ENCODE data around the gene ARHGEF17. TPM values are rescaled to one million over a fixed set of nuclear protein-coding genes. Genes with fewer than 3 reads are reported as not detected.

The ARHGEF17 gene
- total and polyA plus RNA-seq, 4 donors: 2.6 to 12.6 (median 5.7) TPM

DNA sequence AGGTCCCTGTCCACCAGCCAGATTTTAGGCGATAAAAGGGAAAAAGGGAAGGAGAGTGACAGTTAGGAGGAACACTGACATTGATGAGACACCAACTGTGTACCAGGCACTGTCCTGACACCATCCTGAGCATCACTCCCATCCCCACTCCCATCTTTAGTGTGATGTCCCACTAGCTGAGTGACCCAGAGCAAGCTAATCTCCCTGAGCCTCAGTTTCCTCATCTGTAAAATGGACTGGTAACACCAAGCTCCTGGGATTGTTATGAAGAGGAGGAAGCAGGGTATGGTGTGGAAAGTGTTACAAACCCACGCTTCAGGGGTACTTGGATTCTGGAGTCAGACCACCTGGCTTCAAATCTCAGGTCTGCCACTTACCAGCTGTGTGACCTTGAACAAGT is 44.4 kb upstream of the ARHGEF17 start:
- WGBS: 86% methylated on average over 2 of the region's 2 CpGs
- H3K4me1 ChIP-seq (ENCODE audit: control insufficient read depth in 4 of 4, insufficient read depth in 4 of 4, low read length in 3 of 4): peaks cover 0 to 3% (median 0%) of the 10 kb centered on the region in 4 donors
- no peaks in the 10 kb centered on the region for H3K36me3 ChIP-seq (ENCODE audit: control insufficient read depth in 4 of 4, insufficient read depth in 3 of 4, low read depth in 1 of 4, low read length in 3 of 4)
- no peaks in the 10 kb centered on the region for H3K9me3 ChIP-seq (ENCODE audit: control insufficient read depth in 4 of 4, low read length in 3 of 4)
- no peak for DNase-seq (ENCODE audit: low spot score)
- H3K27ac ChIP-seq (ENCODE audit: low read depth in 1 of 2, low read length in 2 of 2): no peak overlapping the region
- H3K4me3 ChIP-seq (ENCODE audit: low read depth in 1 of 3, low read length in 3 of 3): no peak overlapping the region
- peaks cover 0 to 8% (median 7%) of the 10 kb centered on the region in 4 donors for H3K27me3 ChIP-seq (ENCODE audit: control insufficient read depth in 4 of 4, insufficient read depth in 4 of 4, low read length in 3 of 4)
- TF ChIP-seq FOXA1 (IDR thresholded peaks at IDR 0.05) (no peak), HNF4A (conservative IDR thresholded peaks at IDR 0.05) (no peak), HNF4G (IDR thresholded peaks at IDR 0.05) (no peak), SP1 (IDR thresholded peaks at IDR 0.05) (no peak), EGR1 (IDR thresholded peaks at IDR 0.05; ENCODE audit: low read depth in 2 of 2) (no peak), FOXA2 (IDR thresholded peaks at IDR 0.05) (no peak), YY1 (IDR thresholded peaks at IDR 0.05) (no peak)
- TF ChIP-seq, protein P1, sequence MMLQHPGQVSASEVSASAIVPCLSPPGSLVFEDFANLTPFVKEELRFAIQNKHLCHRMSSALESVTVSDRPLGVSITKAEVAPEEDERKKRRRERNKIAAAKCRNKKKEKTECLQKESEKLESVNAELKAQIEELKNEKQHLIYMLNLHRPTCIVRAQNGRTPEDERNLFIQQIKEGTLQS (IDR thresholded peaks at IDR 0.05): no peak
- TF ChIP-seq, protein P2, sequence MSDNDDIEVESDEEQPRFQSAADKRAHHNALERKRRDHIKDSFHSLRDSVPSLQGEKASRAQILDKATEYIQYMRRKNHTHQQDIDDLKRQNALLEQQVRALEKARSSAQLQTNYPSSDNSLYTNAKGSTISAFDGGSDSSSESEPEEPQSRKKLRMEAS (IDR thresholded peaks at IDR 0.05): no peak
- TF ChIP-seq, protein P3, sequence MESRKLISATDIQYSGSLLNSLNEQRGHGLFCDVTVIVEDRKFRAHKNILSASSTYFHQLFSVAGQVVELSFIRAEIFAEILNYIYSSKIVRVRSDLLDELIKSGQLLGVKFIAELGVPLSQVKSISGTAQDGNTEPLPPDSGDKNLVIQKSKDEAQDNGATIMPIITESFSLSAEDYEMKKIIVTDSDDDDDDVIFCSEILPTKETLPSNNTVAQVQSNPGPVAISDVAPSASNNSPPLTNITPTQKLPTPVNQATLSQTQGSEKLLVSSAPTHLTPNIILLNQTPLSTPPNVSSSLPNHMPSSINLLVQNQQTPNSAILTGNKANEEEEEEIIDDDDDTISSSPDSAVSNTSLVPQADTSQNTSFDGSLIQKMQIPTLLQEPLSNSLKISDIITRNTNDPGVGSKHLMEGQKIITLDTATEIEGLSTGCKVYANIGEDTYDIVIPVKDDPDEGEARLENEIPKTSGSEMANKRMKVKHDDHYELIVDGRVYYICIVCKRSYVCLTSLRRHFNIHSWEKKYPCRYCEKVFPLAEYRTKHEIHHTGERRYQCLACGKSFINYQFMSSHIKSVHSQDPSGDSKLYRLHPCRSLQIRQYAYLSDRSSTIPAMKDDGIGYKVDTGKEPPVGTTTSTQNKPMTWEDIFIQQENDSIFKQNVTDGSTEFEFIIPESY (IDR thresholded peaks at IDR 0.05): no peak
- TF ChIP-seq, protein P4, sequence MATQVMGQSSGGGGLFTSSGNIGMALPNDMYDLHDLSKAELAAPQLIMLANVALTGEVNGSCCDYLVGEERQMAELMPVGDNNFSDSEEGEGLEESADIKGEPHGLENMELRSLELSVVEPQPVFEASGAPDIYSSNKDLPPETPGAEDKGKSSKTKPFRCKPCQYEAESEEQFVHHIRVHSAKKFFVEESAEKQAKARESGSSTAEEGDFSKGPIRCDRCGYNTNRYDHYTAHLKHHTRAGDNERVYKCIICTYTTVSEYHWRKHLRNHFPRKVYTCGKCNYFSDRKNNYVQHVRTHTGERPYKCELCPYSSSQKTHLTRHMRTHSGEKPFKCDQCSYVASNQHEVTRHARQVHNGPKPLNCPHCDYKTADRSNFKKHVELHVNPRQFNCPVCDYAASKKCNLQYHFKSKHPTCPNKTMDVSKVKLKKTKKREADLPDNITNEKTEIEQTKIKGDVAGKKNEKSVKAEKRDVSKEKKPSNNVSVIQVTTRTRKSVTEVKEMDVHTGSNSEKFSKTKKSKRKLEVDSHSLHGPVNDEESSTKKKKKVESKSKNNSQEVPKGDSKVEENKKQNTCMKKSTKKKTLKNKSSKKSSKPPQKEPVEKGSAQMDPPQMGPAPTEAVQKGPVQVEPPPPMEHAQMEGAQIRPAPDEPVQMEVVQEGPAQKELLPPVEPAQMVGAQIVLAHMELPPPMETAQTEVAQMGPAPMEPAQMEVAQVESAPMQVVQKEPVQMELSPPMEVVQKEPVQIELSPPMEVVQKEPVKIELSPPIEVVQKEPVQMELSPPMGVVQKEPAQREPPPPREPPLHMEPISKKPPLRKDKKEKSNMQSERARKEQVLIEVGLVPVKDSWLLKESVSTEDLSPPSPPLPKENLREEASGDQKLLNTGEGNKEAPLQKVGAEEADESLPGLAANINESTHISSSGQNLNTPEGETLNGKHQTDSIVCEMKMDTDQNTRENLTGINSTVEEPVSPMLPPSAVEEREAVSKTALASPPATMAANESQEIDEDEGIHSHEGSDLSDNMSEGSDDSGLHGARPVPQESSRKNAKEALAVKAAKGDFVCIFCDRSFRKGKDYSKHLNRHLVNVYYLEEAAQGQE (IDR thresholded peaks at IDR 0.05): no peak
- H3K9ac ChIP-seq (ENCODE audit: low read depth in 1 of 2, low read length in 2 of 2): no peak overlapping the region

DNA sequence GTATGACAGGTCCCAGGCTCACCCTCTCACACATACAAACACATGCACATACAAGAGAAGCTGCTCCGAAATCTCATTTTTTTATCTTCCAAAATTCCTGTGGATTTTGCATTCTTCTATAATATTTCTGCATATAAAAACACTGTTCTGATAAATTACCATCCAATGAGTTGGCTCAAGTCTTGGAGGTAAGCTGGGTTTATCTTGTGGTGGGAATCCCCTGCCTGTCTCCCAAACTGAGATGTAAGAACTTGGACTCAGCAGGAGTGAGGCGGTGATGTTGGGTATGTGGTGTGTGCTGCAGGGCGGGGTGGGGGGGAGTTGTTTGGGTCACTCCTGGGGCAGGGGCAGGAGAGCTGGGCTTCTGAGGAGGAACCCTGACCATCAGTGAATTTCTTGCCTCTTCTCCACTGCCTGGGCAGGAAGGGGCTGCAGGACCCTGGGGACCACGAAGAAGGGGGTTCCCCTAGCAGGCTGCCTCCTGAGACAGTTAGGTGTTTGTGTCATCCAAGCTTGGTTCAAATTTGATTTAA is 42.7 kb upstream of the ARHGEF17 start:
- 90% methylated on average over 4 of the region's 4 CpGs for WGBS
- peaks cover 0 to 3% (median 0%) of the 10 kb centered on the region in 4 donors for H3K4me1 ChIP-seq (ENCODE audit: control insufficient read depth in 4 of 4, insufficient read depth in 4 of 4, low read length in 3 of 4)
- H3K4me3 ChIP-seq (ENCODE audit: low read depth in 1 of 3, low read length in 3 of 3): no peak overlapping the region
- H3K36me3 ChIP-seq (ENCODE audit: control insufficient read depth in 4 of 4, insufficient read depth in 3 of 4, low read depth in 1 of 4, low read length in 3 of 4): no peaks in the 10 kb centered on the region
- H3K27me3 ChIP-seq (ENCODE audit: control insufficient read depth in 4 of 4, insufficient read depth in 4 of 4, low read length in 3 of 4): peaks cover 0 to 8% (median 7%) of the 10 kb centered on the region in 4 donors
- no peak for DNase-seq (ENCODE audit: low spot score)
- H3K9ac ChIP-seq (ENCODE audit: low read depth in 1 of 2, low read length in 2 of 2): no peak overlapping the region
- H3K27ac ChIP-seq (ENCODE audit: low read depth in 1 of 2, low read length in 2 of 2): no peak overlapping the region
- H3K9me3 ChIP-seq (ENCODE audit: control insufficient read depth in 4 of 4, low read length in 3 of 4): no peaks in the 10 kb centered on the region
- TF ChIP-seq NR2F2 (IDR thresholded peaks at IDR 0.05) (no peak), EGR1 (IDR thresholded peaks at IDR 0.05; ENCODE audit: low read depth in 2 of 2) (no peak), FOXA1 (IDR thresholded peaks at IDR 0.05) (no peak), GABPA (IDR thresholded peaks at IDR 0.05 in 1 of 2, conservative IDR thresholded peaks at IDR 0.05 in 1 of 2) (no peak), HNF4A (conservative IDR thresholded peaks at IDR 0.05) (no peak), RXRA (IDR thresholded peaks at IDR 0.05) (no peak), YY1 (IDR thresholded peaks at IDR 0.05) (no peak), HNF4G (IDR thresholded peaks at IDR 0.05) (no peak), JUND (IDR thresholded peaks at IDR 0.05) (no peak), RAD21 (IDR thresholded peaks at IDR 0.05) (no peak), SP1 (IDR thresholded peaks at IDR 0.05) (no peak), FOXA2 (IDR thresholded peaks at IDR 0.05) (no peak), TAF1 (conservative IDR thresholded peaks at IDR 0.05) (no peak)
- TF ChIP-seq, protein P2 (IDR thresholded peaks at IDR 0.05): no peak
- TF ChIP-seq, protein P4 (IDR thresholded peaks at IDR 0.05): no peak
- TF ChIP-seq, protein P1 (IDR thresholded peaks at IDR 0.05): no peak
- TF ChIP-seq, protein P5, sequence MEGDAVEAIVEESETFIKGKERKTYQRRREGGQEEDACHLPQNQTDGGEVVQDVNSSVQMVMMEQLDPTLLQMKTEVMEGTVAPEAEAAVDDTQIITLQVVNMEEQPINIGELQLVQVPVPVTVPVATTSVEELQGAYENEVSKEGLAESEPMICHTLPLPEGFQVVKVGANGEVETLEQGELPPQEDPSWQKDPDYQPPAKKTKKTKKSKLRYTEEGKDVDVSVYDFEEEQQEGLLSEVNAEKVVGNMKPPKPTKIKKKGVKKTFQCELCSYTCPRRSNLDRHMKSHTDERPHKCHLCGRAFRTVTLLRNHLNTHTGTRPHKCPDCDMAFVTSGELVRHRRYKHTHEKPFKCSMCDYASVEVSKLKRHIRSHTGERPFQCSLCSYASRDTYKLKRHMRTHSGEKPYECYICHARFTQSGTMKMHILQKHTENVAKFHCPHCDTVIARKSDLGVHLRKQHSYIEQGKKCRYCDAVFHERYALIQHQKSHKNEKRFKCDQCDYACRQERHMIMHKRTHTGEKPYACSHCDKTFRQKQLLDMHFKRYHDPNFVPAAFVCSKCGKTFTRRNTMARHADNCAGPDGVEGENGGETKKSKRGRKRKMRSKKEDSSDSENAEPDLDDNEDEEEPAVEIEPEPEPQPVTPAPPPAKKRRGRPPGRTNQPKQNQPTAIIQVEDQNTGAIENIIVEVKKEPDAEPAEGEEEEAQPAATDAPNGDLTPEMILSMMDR (IDR thresholded peaks at IDR 0.05; ENCODE audit: low read depth, low read length, missing input control): no peak

Measured in liver (tissue), 9 donors.